ENCODE measurements around the gene LONRF2.

DNA sequence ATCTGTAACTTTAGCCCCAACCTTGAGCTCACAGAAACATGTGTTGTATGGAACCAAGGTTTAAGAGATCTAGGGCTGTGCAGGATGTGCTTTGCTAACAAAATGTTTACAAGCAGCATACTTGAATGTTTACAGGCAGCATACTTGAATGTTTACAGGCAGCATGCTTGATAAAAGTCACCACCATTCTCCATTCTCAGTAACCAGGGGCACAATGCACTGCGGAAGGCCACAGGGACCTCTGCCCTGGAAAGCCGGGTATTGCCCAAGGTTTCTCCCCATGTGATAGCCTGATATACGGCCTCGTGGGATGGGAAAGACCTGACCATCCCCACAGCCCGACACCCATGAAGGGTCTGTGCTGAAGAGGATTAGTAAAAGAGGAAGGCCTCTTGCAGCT lies 52.4 kb downstream of the LONRF2 start:
- TF ChIP-seq, protein P1, sequence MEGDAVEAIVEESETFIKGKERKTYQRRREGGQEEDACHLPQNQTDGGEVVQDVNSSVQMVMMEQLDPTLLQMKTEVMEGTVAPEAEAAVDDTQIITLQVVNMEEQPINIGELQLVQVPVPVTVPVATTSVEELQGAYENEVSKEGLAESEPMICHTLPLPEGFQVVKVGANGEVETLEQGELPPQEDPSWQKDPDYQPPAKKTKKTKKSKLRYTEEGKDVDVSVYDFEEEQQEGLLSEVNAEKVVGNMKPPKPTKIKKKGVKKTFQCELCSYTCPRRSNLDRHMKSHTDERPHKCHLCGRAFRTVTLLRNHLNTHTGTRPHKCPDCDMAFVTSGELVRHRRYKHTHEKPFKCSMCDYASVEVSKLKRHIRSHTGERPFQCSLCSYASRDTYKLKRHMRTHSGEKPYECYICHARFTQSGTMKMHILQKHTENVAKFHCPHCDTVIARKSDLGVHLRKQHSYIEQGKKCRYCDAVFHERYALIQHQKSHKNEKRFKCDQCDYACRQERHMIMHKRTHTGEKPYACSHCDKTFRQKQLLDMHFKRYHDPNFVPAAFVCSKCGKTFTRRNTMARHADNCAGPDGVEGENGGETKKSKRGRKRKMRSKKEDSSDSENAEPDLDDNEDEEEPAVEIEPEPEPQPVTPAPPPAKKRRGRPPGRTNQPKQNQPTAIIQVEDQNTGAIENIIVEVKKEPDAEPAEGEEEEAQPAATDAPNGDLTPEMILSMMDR (IDR thresholded peaks at IDR 0.05; ENCODE audit: low read depth, low read length), result no peak
- no peak for TF ChIP-seq EZH2phosphoT487 (IDR thresholded peaks at IDR 0.05; ENCODE audit: low read depth)

Measured in OCI-LY3 (cell line).